HepG2 (cell line): ENCODE data around the gene ITIH2. TPM values are rescaled to one million over a fixed set of nuclear protein-coding genes. Genes with fewer than 3 reads are reported as not detected.
A peak's percentile ranks its signal among the peaks of the same experiment; 100 is the strongest.

Experiments used
- ATAC-seq: fragments of 200-7000 bp; cut with Tn5 transposase; 3 replicates; pipeline ENCODE4 v1.9.1; 2020; ENCODE audit warnings: mild to moderate bottlenecking, moderate library complexity
- BruUV-seq: library from RNA; stranded (reverse); fragments of 400-500 nt; replicated peaks from 2 replicates; lab custom pipeline; 2021; lab: Mats Ljungman, UMichigan
- CTCF ChIA-PET: fragments of 300-600 bp; formaldehyde crosslinking; extraction: SDS; loops from one replicate; lab custom pipeline; 2021; ENCODE audit warnings: low total read pairs, inconsistent platforms, low intra/inter-chr PET ratio; lab: Yijun Ruan, JAX
- POLR2A ChIA-PET: fragments of 350-600 bp; sonication (Branson Sonifier 250); formaldehyde crosslinking; loops from one replicate; lab custom pipeline; 2020; ENCODE audit warnings: antibody characterized with exemption, inconsistent platforms; lab: Yijun Ruan, JAX
- DNase-seq: peaks from one replicate; pipeline ENCODE4 v3.0.0-alpha.2; 2015; ENCODE audit warnings: low spot score
- FAIRE-seq: peaks from 3 replicates; lab custom pipeline; 2011; peaks lifted over from hg19 to GRCh38; lab: Jason Lieb, UNC
- H2AFZ ChIP-seq: one replicate; pipeline ENCODE4 v1.6.1; 2011; ENCODE audit warnings: low read length, inconsistent platforms
- H3K27ac ChIP-seq: fragments of 300-600 bp; 3 replicates; pipeline ENCODE4 v1.8.0; 2011; ENCODE audit warnings: mixed run types, mild to moderate bottlenecking, mixed read lengths, low read length, inconsistent platforms; ENCODE audit not compliant: insufficient read depth; ENCODE audit errors: extremely low read length
- H3K27me3 ChIP-seq, 2 experiments: fragments of 200-600 bp in 1 of 2; 2 replicates in 1 of 2; 3 replicates in 1 of 2; pipeline versions ENCODE4 v1.6.0 to v1.8.0; 2011; ENCODE audit warnings: low read length in 2 of 2, mild to moderate bottlenecking in 2 of 2, moderate library complexity in 2 of 2, inconsistent platforms in 1 of 2; ENCODE audit not compliant: insufficient read depth in 2 of 2, control insufficient read depth in 1 of 2
- H3K36me3 ChIP-seq, 2 experiments: fragments of 200-600 bp in 1 of 2; replicated peaks in 1 of 2; 2 replicates in 1 of 2; 3 replicates in 1 of 2; pipeline versions ENCODE4 v1.5.1 to v1.8.0; 2011; ENCODE audit warnings: low read length in 2 of 2, inconsistent platforms in 1 of 2; ENCODE audit not compliant: insufficient read depth in 2 of 2, control insufficient read depth in 1 of 2
- H3K4me1 ChIP-seq: 2 replicates; pipeline ENCODE4 v1.5.1; 2012; ENCODE audit warnings: low read length, inconsistent platforms; ENCODE audit not compliant: insufficient read depth
- H3K4me2 ChIP-seq: 2 replicates; pipeline ENCODE4 v1.6.0; 2011; ENCODE audit warnings: low read depth, low read length, inconsistent platforms
- H3K4me3 ChIP-seq, 3 experiments: fragments of 200-600 bp in 1 of 3; sonication (generic), shearing (Covaris generic) in 1 of 3; replicated peaks in 1 of 3; 2 replicates each; pipeline ENCODE4 v1.5.1; 2011 to 2016; ENCODE audit warnings: low read length in 3 of 3, inconsistent platforms in 2 of 3, low read depth in 2 of 3, mild to moderate bottlenecking in 2 of 3, control low read depth in 1 of 3, mixed read lengths in 1 of 3; ENCODE audit not compliant: insufficient read depth in 1 of 3
- H3K79me2 ChIP-seq: one replicate; pipeline ENCODE4 v1.6.1; 2011; ENCODE audit warnings: low read length, inconsistent platforms; ENCODE audit not compliant: insufficient read depth
- H3K9ac ChIP-seq: 2 replicates; pipeline ENCODE4 v1.6.0; 2011; ENCODE audit warnings: mild to moderate bottlenecking, low read depth, low read length, inconsistent platforms; ENCODE audit not compliant: insufficient read depth
- H3K9me3 ChIP-seq: 2 replicates; pipeline ENCODE4 v1.5.1; 2012; ENCODE audit warnings: mild to moderate bottlenecking, low read length
- H4K20me1 ChIP-seq: 2 replicates; pipeline ENCODE4 v1.6.0; 2011; ENCODE audit warnings: inconsistent platforms, mild to moderate bottlenecking, low read length, moderate library complexity; ENCODE audit not compliant: insufficient read depth
- AGO1 ChIP-seq: fragments of 200-400 bp; formaldehyde crosslinking; IDR thresholded peaks from 2 replicates; pipeline ENCODE4 v1.6.1; 2017; ENCODE audit warnings: mild to moderate bottlenecking, low read depth, low read length, moderate library complexity; ENCODE audit not compliant: poor library complexity, severe bottlenecking
- ATM ChIP-seq: fragments of 450-650 bp; IDR thresholded peaks from 2 replicates; pipeline ENCODE4 v1.7.1; 2017; ENCODE audit warnings: mild to moderate bottlenecking, borderline replicate concordance
- BHLHE40 ChIP-seq: IDR thresholded peaks from 2 replicates; pipeline ENCODE4 v1.6.1; 2011; ENCODE audit warnings: low read length, improper control_type of control experiment
- BRD4 ChIP-seq: sonication (generic); formaldehyde crosslinking; IDR thresholded peaks from 2 replicates; pipeline ENCODE4 v1.4.0; 2020; ENCODE audit warnings: missing genetic modification reagents
- MEIS2 ChIP-seq: sonication (generic); formaldehyde crosslinking; IDR thresholded peaks from 2 replicates; pipeline ENCODE4 v1.9.0; 2021; ENCODE audit warnings: mild to moderate bottlenecking, missing genetic modification reagents
- SNRNP70 ChIP-seq: fragments of 200-400 bp; formaldehyde crosslinking; IDR thresholded peaks from 2 replicates; pipeline ENCODE4 v1.6.1; 2017; ENCODE audit warnings: mild to moderate bottlenecking, low read depth, low read length, moderate library complexity
- TBP ChIP-seq: sonication (generic); formaldehyde crosslinking; IDR thresholded peaks from 2 replicates; pipeline ENCODE4 v1.5.0; 2020; ENCODE audit warnings: missing genetic modification reagents
- TOPORS ChIP-seq: sonication (generic); formaldehyde crosslinking; IDR thresholded peaks from 2 replicates; pipeline ENCODE4 v1.8.0; 2023; ENCODE audit warnings: mild to moderate bottlenecking, missing genetic modification reagents
- YY1 ChIP-seq: IDR thresholded peaks from 2 replicates; pipeline ENCODE4 v1.6.1; 2011; ENCODE audit warnings: low read length, low read depth, moderate library complexity, mild to moderate bottlenecking; ENCODE audit not compliant: insufficient read depth, insufficient replicate concordance
- ZFP62 ChIP-seq: sonication (generic); formaldehyde crosslinking; IDR thresholded peaks from 2 replicates; pipeline ENCODE4 v1.4.0; 2020; ENCODE audit warnings: missing genetic modification reagents
- ZNF205 ChIP-seq: IDR thresholded peaks from 2 replicates; pipeline ENCODE4 v1.6.1; 2018; ENCODE audit warnings: missing biosample characterization, missing genetic modification reagents
- ZNF256 ChIP-seq: sonication (generic); formaldehyde crosslinking; conservative IDR thresholded peaks from 2 replicates; pipeline ENCODE4 v1.4.0; 2020; ENCODE audit warnings: missing genetic modification reagents
- ZNF382 ChIP-seq: sonication (generic); formaldehyde crosslinking; IDR thresholded peaks from 2 replicates; pipeline ENCODE4 v1.5.0; 2020; ENCODE audit warnings: missing genetic modification reagents, mild to moderate bottlenecking, borderline replicate concordance
- ZNF607 ChIP-seq: sonication (generic); formaldehyde crosslinking; IDR thresholded peaks from 2 replicates; pipeline ENCODE4 v1.5.1; 2020; ENCODE audit warnings: missing genetic modification reagents, mild to moderate bottlenecking, borderline replicate concordance
- ZNF614 ChIP-seq: IDR thresholded peaks from 2 replicates; pipeline ENCODE4 v1.6.1; 2018; ENCODE audit warnings: missing biosample characterization, missing genetic modification reagents, inconsistent platforms, borderline replicate concordance
- ZNF737 ChIP-seq: sonication (generic); formaldehyde crosslinking; IDR thresholded peaks from 2 replicates; pipeline ENCODE4 v1.5.0; 2020; ENCODE audit warnings: missing genetic modification reagents, mild to moderate bottlenecking, borderline replicate concordance
- ZNF83 ChIP-seq: sonication (generic); formaldehyde crosslinking; IDR thresholded peaks from 2 replicates; pipeline ENCODE4 v1.4.0; 2020; ENCODE audit warnings: missing genetic modification reagents, mild to moderate bottlenecking, borderline replicate concordance
- WGBS: methylation state at CpG from one replicate; pipeline ENCODE4 v1.1.6; 2017; ENCODE audit warnings: low lambda C conversion rate; 5-methylcytosine and 5-hydroxymethylcytosine counted together
- in situ Hi-C: cut with HindIII; loops from 2 replicates; pipeline ENCODE4 v1.10.0; 2017; ENCODE audit warnings: low pct_unique_long_range_greater_than_20kb; ENCODE audit not compliant: extremely low pct_ligation_motif_present
- intact Hi-C: fragments of 100-400 bp; cut with micrococcal nuclease; formaldehyde crosslinking; loops from one replicate; pipeline ENCODE4 v1.10.0; 2022; ENCODE audit not compliant: unreplicated experiment
- polyA plus RNA-seq, 8 experiments: library from polyadenylated mRNA; depleted of rRNA in 3 of 8; stranded (reverse) in 7 of 8; unstranded in 1 of 8; fragments of >200 nt; fragmentation: Illumina TruSeq in 4 of 8; extraction: Trizol in 4 of 8; gene quantifications; 2 replicates each; pipeline versions ENCODE4 v1.2.1 to v1.2.3, GENCODE V29; 2011 to 2016; ENCODE audit warnings: low read depth in 4 of 8, missing spikeins in 1 of 8, mixed read lengths in 1 of 8; ENCODE audit not compliant: insufficient read depth in 1 of 8
- total RNA-seq, 5 experiments: library from RNA; depleted of rRNA; stranded (reverse); fragments of >200 nt; fragmentation: Illumina TruSeq; extraction: Trizol; gene quantifications; 2 replicates each; pipeline ENCODE4 v1.2.3, GENCODE V29; 2016; ENCODE audit warnings: low read depth in 1 of 5
- TF ChIP-seq, protein P1 (sequence below): sonication (generic); formaldehyde crosslinking; IDR thresholded peaks from 2 replicates; pipeline ENCODE4 v1.5.0; 2020; ENCODE audit warnings: missing genetic modification reagents
- TF ChIP-seq, protein P2 (sequence below): sonication (generic); formaldehyde crosslinking; IDR thresholded peaks from 2 replicates; pipeline ENCODE4 v1.5.0; 2020; ENCODE audit warnings: missing genetic modification reagents, mild to moderate bottlenecking, borderline replicate concordance

Gene ITIH2
- total and polyA plus RNA-seq, 2 of the 13 experiments (the other 11 are each of a cell fraction or from before 2014, with no cell fraction given), result 1,197 to 1,427 TPM

DNA sequence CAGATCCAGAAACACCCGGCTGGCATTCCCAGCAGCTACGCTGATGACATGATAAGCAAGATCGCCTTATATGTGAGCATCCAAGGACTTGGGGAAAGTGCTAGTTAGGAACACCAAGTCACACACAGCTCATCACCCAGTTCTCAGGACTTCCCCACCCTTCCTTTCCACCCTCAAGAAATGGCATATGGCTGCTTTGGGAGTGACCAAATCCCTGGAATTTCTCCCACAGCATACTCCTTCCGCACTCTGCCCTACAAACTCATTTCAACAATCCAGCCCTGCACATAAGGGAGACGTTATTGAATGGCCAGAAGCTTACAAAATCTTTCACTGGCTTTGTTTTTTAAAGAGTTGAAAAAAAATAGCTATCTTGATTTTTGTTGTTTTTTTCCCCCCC is 40.6 kb upstream of the ITIH2 start:
- peaks cover 21% of the 10 kb centered on the region for H3K4me1 ChIP-seq
- no peak overlapping the region for H3K27ac ChIP-seq
- no peak overlapping the region for H2AFZ ChIP-seq
- intact Hi-C loops, result no loop called here
- H3K36me3 ChIP-seq, result no peaks in the 10 kb centered on the region
- in situ Hi-C loops, result loop anchor here (10.0 kb wide), 1 partner anchor 118 kb away; no protein-coding TSS in a partner anchor
- H3K27me3 ChIP-seq, result peaks cover 0 to 14% of the 10 kb centered on the region in 2 experiments; a peak in 2 of 5 replicates
- CTCF ChIA-PET, result no interaction called here
- BruUV-seq, result no TSS peak
- H3K4me2 ChIP-seq, result no peak overlapping the region
- POLR2A ChIA-PET, result no interaction called here
- no peaks in the 10 kb centered on the region for H3K79me2 ChIP-seq
- ATAC-seq, result no peak
- H3K9me3 ChIP-seq, result no peaks in the 10 kb centered on the region
- no peak for FAIRE-seq
- DNase-seq, result no peak
- H3K4me3 ChIP-seq, result no peak overlapping the region
- TF ChIP-seq ZNF382 (no peak), ZNF256 (CRISPR knock-in tag) (no peak), YY1 (no peak), TOPORS (CRISPR knock-in tag) (no peak), ZNF614 (CRISPR knock-in tag) (no peak), AGO1 (no peak), ZNF607 (no peak), SNRNP70 (no peak), ZFP62 (no peak)
- H3K9ac ChIP-seq, result no peak overlapping the region
- WGBS, result 92% methylated on average over 5 of the region's 5 CpGs
- no peaks in the 10 kb centered on the region for H4K20me1 ChIP-seq

DNA sequence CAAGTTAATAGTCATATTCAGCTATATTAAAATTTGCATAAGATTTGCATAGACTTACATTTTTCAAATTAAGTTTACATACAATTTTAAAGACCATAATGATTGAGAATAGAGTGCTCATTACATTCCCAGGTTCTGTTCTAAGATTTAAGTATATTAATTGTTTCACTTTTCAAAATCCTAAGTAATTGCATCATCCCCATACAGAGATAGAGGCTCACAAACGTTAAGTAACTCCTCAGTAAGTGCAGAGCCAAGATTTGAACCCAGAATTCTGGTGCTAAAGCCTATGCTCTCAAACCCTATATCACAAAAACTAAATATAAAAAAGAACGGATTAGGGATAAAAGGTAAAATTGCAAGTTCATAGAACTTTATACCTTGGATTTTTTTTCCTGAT is 38.4 kb upstream of the ITIH2 start:
- in situ Hi-C loops, result loop anchor here (10.0 kb wide), 1 partner anchor 120 kb away; no protein-coding TSS in a partner anchor
- H4K20me1 ChIP-seq, result no peaks in the 10 kb centered on the region
- H3K36me3 ChIP-seq, result no peaks in the 10 kb centered on the region
- no peak overlapping the region for H3K9ac ChIP-seq
- H3K4me3 ChIP-seq, result no peak overlapping the region
- POLR2A ChIA-PET, result no interaction called here
- peak overlapping the region; percentile 98; the same call in 1 of the 2 replicates for H3K4me2 ChIP-seq
- FAIRE-seq (no peak), ATAC-seq (no peak), DNase-seq (no peak)
- H3K79me2 ChIP-seq, result no peaks in the 10 kb centered on the region
- H3K9me3 ChIP-seq, result no peaks in the 10 kb centered on the region
- BruUV-seq, result no TSS peak
- intact Hi-C loops, result loop anchor here (1.0 to 5.0 kb wide), 2 partner anchors 22 to 137 kb away; no protein-coding TSS in a partner anchor
- peaks cover 0 to 19% of the 10 kb centered on the region in 2 experiments; a peak in 2 of 5 replicates for H3K27me3 ChIP-seq
- CTCF ChIA-PET, result no interaction called here
- no peak overlapping the region for H3K27ac ChIP-seq
- no peak overlapping the region for H2AFZ ChIP-seq
- 27% methylated on average over 2 of the region's 2 CpGs for WGBS
- peaks cover 21% of the 10 kb centered on the region for H3K4me1 ChIP-seq
- TF ChIP-seq TBP (CRISPR knock-in tag) (no peak), BHLHE40 (no peak), ZNF737 (CRISPR knock-in tag) (no peak), MEIS2 (CRISPR knock-in tag) (no peak), ZNF83 (CRISPR knock-in tag) (no peak), BRD4 (CRISPR knock-in tag) (no peak), ZNF205 (CRISPR knock-in tag) (no peak), ATM (no peak)
- TF ChIP-seq, protein P1, sequence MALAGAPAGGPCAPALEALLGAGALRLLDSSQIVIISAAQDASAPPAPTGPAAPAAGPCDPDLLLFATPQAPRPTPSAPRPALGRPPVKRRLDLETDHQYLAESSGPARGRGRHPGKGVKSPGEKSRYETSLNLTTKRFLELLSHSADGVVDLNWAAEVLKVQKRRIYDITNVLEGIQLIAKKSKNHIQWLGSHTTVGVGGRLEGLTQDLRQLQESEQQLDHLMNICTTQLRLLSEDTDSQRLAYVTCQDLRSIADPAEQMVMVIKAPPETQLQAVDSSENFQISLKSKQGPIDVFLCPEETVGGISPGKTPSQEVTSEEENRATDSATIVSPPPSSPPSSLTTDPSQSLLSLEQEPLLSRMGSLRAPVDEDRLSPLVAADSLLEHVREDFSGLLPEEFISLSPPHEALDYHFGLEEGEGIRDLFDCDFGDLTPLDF, result no peak
- TF ChIP-seq, protein P2, sequence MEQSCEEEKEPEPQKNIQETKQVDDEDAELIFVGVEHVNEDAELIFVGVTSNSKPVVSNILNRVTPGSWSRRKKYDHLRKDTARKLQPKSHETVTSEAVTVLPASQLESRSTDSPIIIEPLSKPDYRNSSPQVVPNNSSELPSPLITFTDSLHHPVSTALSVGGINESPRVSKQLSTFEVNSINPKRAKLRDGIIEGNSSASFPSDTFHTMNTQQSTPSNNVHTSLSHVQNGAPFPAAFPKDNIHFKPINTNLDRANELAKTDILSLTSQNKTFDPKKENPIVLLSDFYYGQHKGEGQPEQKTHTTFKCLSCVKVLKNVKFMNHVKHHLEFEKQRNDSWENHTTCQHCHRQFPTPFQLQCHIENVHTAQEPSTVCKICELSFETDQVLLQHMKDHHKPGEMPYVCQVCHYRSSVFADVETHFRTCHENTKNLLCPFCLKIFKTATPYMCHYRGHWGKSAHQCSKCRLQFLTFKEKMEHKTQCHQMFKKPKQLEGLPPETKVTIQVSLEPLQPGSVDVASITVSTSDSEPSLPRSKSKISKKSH (CRISPR knock-in tag), result no peak
